ENCODE results near the gene PDIA3. TPM values are rescaled to one million over a fixed set of nuclear protein-coding genes. Genes with fewer than 3 reads are reported as not detected.

Gene PDIA3
- total and polyA plus RNA-seq, 8 donors, result 130 to 290 (median 218) TPM

DNA sequence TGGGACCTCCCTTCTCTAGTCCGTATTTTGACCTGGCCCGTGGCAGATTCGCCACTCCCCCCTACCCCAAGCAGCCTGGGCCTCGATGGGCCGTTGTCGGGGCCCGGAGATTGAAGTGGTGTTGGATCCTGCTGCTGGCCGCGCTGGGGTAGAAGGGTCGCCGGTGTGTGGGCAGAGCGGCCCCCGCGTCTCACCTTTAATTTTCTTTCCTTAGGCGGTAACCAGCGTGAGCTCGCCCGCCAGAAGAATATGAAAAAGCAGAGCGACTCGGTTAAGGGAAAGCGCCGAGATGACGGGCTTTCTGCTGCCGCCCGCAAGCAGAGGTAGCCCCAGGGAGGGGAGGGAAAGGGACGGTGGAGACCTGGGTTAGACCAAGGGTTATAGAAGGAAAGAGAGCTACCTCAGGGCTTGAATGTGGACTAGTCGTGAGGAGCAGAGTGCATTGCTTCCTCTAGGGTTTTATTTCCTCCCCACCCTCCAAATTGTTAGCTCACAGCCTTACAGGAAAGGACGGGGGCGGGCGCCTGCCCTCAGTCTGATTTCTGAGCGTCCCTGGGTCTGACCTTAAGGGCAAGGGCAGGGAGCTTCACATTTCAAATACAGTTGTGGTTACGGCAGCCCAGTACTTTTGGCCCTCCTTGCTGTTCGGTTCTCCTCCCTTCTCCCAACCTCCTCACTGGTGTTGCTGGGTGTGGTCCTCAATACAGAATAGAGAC, 46.7 kb downstream of the PDIA3 start:
- intact Hi-C loops (cut with DNase I), result no loop called here
- 0% methylated on average over 33 of the region's 33 CpGs for WGBS, 2 donors
- FAIRE-seq, result no peak
- H3K9me3 ChIP-seq, result no peaks in the 10 kb centered on the region
- H3K27me3 ChIP-seq, result no peaks in the 10 kb centered on the region
- TF ChIP-seq, protein P1, sequence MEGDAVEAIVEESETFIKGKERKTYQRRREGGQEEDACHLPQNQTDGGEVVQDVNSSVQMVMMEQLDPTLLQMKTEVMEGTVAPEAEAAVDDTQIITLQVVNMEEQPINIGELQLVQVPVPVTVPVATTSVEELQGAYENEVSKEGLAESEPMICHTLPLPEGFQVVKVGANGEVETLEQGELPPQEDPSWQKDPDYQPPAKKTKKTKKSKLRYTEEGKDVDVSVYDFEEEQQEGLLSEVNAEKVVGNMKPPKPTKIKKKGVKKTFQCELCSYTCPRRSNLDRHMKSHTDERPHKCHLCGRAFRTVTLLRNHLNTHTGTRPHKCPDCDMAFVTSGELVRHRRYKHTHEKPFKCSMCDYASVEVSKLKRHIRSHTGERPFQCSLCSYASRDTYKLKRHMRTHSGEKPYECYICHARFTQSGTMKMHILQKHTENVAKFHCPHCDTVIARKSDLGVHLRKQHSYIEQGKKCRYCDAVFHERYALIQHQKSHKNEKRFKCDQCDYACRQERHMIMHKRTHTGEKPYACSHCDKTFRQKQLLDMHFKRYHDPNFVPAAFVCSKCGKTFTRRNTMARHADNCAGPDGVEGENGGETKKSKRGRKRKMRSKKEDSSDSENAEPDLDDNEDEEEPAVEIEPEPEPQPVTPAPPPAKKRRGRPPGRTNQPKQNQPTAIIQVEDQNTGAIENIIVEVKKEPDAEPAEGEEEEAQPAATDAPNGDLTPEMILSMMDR (IDR thresholded peaks at IDR 0.05), result no peak
- peaks cover 20 to 25% (median 20%) of the 10 kb centered on the region in 3 donors for H3K4me1 ChIP-seq
- ATAC-seq, result peak; percentile 2 to 23 (median 12)
- H3K27ac ChIP-seq, result peak overlapping the region; percentile 79 to 99 (median 96)
- peak overlapping the region; percentile 73 to 95 (median 87) for H3K4me3 ChIP-seq
- DNase-seq, result peak in 3 of 6 donors; percentile 37 to 73 (median 43)
- H3K36me3 ChIP-seq, result peaks cover 5 to 23% (median 7%) of the 10 kb centered on the region in 3 donors

DNA sequence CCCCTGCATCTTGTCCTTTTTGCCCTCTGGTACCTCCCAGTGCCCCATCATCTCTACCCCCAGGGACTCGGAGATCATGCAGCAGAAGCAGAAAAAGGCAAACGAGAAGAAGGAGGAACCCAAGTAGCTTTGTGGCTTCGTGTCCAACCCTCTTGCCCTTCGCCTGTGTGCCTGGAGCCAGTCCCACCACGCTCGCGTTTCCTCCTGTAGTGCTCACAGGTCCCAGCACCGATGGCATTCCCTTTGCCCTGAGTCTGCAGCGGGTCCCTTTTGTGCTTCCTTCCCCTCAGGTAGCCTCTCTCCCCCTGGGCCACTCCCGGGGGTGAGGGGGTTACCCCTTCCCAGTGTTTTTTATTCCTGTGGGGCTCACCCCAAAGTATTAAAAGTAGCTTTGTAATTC, 47.4 kb downstream of the PDIA3 start:
- intact Hi-C loops (cut with DNase I), result no loop called here
- H3K36me3 ChIP-seq, result peaks cover 5 to 23% (median 7%) of the 10 kb centered on the region in 3 donors
- no peaks in the 10 kb centered on the region for H3K27me3 ChIP-seq
- H3K9me3 ChIP-seq, result no peaks in the 10 kb centered on the region
- no peak for ATAC-seq
- H3K27ac ChIP-seq, result peak overlapping the region in 2 of 4 donors; percentile 98 to 99
- WGBS, 2 donors, result 51 to 62% methylated on average over 10 of the region's 10 CpGs
- H3K4me3 ChIP-seq, result peak overlapping the region in 3 of 4 donors; percentile 80 to 95 (median 94)
- TF ChIP-seq, protein P1 (IDR thresholded peaks at IDR 0.05), result no peak
- DNase-seq, result no peak
- no peak for FAIRE-seq
- peaks cover 20 to 32% (median 20%) of the 10 kb centered on the region in 3 donors for H3K4me1 ChIP-seq

DNA sequence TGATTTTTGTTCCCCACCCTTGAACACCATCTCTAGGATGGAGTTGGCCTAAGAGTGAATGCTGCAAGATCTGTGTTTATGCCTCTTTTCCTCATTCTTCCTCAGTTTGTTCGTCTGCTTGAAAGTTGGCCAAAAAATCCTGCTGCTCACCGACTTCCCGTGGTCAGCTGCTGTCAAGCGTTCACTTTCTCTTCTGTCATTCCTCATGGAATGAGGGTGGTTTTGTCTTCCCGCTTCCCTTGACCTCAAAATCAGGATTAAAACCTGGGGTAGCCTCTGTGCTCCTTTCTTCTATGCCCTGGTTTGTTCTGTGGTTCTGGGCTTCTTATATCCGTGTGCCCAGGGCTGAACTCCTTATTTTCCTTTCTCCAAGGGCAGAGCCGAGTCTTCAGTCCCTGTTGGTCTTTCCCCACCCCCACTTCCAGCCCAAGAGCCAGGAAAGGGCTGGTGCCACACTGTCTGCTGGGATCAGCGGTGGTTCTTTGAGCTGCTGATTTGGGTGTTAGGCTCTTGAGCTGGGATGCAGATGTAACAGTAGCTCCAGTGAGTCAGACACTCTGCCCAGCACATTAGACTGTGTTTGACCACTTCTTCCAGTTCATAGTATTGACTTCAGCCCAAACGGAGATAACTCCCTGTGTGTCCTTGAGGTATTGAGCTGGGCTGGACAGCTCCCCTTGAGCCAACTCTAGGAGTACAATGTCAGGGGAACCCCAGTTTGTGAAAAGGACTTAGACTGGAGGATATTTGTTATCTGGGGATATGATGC, 48.2 kb downstream of the PDIA3 start:
- ATAC-seq (no peak), DNase-seq (peak in 1 of 6 donors; percentile 31), FAIRE-seq (no peak)
- intact Hi-C loops (cut with DNase I), result no loop called here
- Histone ChIP-seq H3K4me1 (peaks cover 20 to 39% (median 20%) of the 10 kb centered on the region in 3 donors), H3K36me3 (peaks cover 5 to 30% (median 7%) of the 10 kb centered on the region in 3 donors), H3K9me3 (no peaks in the 10 kb centered on the region), H3K4me3 (peak overlapping the region in 1 of 4 donors; percentile 80), H3K27me3 (no peaks in the 10 kb centered on the region), H3K27ac (peak overlapping the region in 2 of 4 donors; percentile 26 to 98)
- 47 to 50% methylated on average over 9 of the region's 9 CpGs for WGBS, 2 donors
- TF ChIP-seq, protein P1 (IDR thresholded peaks at IDR 0.05), result no peak

DNA sequence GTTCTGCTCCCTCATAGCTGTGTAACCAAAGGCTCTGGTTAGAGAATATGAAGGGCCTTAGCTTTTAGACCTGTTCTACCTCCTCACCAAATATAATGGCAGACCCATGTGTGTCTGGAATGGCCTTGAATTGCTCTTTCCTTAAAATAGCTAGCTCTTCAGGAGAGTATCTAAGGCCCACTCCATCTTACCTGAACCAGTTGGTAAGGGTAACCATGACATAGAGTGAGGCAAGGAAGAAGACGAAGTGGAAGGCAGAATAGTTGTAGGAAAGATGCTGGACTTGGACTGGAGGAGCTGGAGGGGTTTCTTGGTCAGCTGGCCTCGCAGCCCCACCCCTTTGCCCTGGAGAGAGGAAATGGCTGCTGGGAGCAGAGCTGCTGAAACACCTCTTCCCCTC, 49.0 kb downstream of the PDIA3 start:
- 87 to 98% methylated on average over 2 of the region's 2 CpGs for WGBS, 2 donors
- Histone ChIP-seq H3K4me1 (peaks cover 20 to 47% (median 26%) of the 10 kb centered on the region in 3 donors), H3K9me3 (no peaks in the 10 kb centered on the region), H3K36me3 (peaks cover 5 to 33% (median 7%) of the 10 kb centered on the region in 3 donors), H3K27ac (peak overlapping the region in 2 of 4 donors; percentile 26 to 98), H3K27me3 (no peaks in the 10 kb centered on the region), H3K4me3 (no peak overlapping the region)
- ATAC-seq, result no peak
- intact Hi-C loops (cut with DNase I), result no loop called here
- FAIRE-seq, result no peak
- DNase-seq, result no peak
- TF ChIP-seq, protein P1 (IDR thresholded peaks at IDR 0.05), result no peak
